K562 (cell line): ENCODE measurements around the gene KIF26B. TPM values are rescaled to one million over a fixed set of nuclear protein-coding genes. Genes with fewer than 3 reads are reported as not detected.

ENCODE experiments used
- AFF4 ChIP-seq: sonication (generic); formaldehyde crosslinking; IDR thresholded peaks from 2 replicates; pipeline ENCODE4 v1.8.0; 2023; ENCODE audit warnings: mild to moderate bottlenecking, missing genetic modification reagents
- ARID1B ChIP-seq: fragments of 450-650 bp; IDR thresholded peaks from 2 replicates; pipeline ENCODE4 v1.6.1; 2016; ENCODE audit warnings: antibody characterized with exemption, mild to moderate bottlenecking, inconsistent platforms
- ARID2 ChIP-seq: fragments of 450-650 bp; IDR thresholded peaks from 2 replicates; pipeline ENCODE4 v1.6.1; 2017; ENCODE audit warnings: antibody characterized with exemption, mild to moderate bottlenecking
- GABPB2 ChIP-seq: fragments of 250-450 bp; sonication (Bioruptor Pico); conservative IDR thresholded peaks from 2 replicates; pipeline ENCODE4 v1.5.1; 2021; ENCODE audit warnings: mild to moderate bottlenecking
- HDAC3 ChIP-seq: fragments of 450-650 bp; IDR thresholded peaks from 2 replicates; pipeline ENCODE4 v1.6.1; 2018; ENCODE audit warnings: borderline replicate concordance, mild to moderate bottlenecking, moderate library complexity; ENCODE audit not compliant: partially characterized antibody
- MCM3 ChIP-seq: fragments of 450-650 bp; IDR thresholded peaks from 2 replicates; pipeline ENCODE4 v1.6.1; 2016
- NEUROD1 ChIP-seq: fragments of 150-350 bp; IDR thresholded peaks from 2 replicates; pipeline ENCODE4 v1.6.1; 2014; ENCODE audit warnings: borderline replicate concordance, low read length, low read depth; ENCODE audit not compliant: partially characterized antibody
- NFRKB ChIP-seq: fragments of 450-650 bp; IDR thresholded peaks from 2 replicates; pipeline ENCODE4 v1.6.1; 2016; ENCODE audit warnings: low read depth
- REST ChIP-seq, 2 experiments: fragments of 450-650 bp; formaldehyde crosslinking in 1 of 2; IDR thresholded peaks; 2 replicates each; pipeline versions ENCODE4 v1.4.0 to v1.6.1; 2014 to 2020; ENCODE audit warnings: mild to moderate bottlenecking in 2 of 2, borderline replicate concordance in 1 of 2, low read depth in 1 of 2
- SMAD2 ChIP-seq: fragments of 150-350 bp; IDR thresholded peaks from 2 replicates; pipeline ENCODE4 v1.6.1; 2014; ENCODE audit warnings: low read depth, mild to moderate bottlenecking, low read length
- SMARCA5 ChIP-seq: fragments of 450-650 bp; IDR thresholded peaks from 2 replicates; pipeline ENCODE4 v1.6.1; 2016
- SNAPC5 ChIP-seq: fragments of 250-450 bp; sonication (Bioruptor Pico); IDR thresholded peaks from 2 replicates; pipeline ENCODE4 v1.8.0; 2021; ENCODE audit warnings: moderate library complexity, mild to moderate bottlenecking, inconsistent platforms
- SUPT5H ChIP-seq: fragments of 450-650 bp; IDR thresholded peaks from 2 replicates; pipeline ENCODE4 v1.6.1; 2016
- ZC3H4 ChIP-seq: sonication (generic); formaldehyde crosslinking; IDR thresholded peaks from 2 replicates; pipeline ENCODE4 v1.9.0; 2021; ENCODE audit warnings: missing genetic modification reagents, borderline replicate concordance
- ZNF143 ChIP-seq: sonication (generic); formaldehyde crosslinking; IDR thresholded peaks from 2 replicates; pipeline ENCODE4 v1.9.0; 2022; ENCODE audit warnings: mild to moderate bottlenecking, missing genetic modification reagents
- ZNF3 ChIP-seq: fragments of 250-450 bp; sonication (Bioruptor Pico); IDR thresholded peaks from 2 replicates; pipeline ENCODE4 v1.5.0; 2021; ENCODE audit warnings: mild to moderate bottlenecking, moderate library complexity
- ZNF766 ChIP-seq: fragments of 200-800 bp; sonication (Bioruptor generic); conservative IDR thresholded peaks from 2 replicates; pipeline ENCODE4 v1.6.1; 2016; ENCODE audit warnings: missing genetic modification characterization, missing compliant biosample characterization
- ZZZ3 ChIP-seq: fragments of 450-650 bp; IDR thresholded peaks from 2 replicates; pipeline ENCODE4 v1.6.1; 2016; ENCODE audit warnings: antibody characterized with exemption, mild to moderate bottlenecking, moderate library complexity
- polyA plus RNA-seq, 8 experiments: library from polyadenylated mRNA; depleted of rRNA in 4 of 8; stranded (reverse) in 5 of 8; unstranded in 3 of 8; fragments of >200 nt; fragmentation: Nextera tagmentation in 2 of 8; fragmentation: Illumina TruSeq in 1 of 8; extraction: Ambion mirVana in 2 of 8; extraction: Trizol in 1 of 8; gene quantifications; 2 replicates each; pipeline versions ENCODE4 v1.2.1 to v1.2.3, GENCODE V29; 2011 to 2014; ENCODE audit warnings: inconsistent platforms in 1 of 8, missing spikeins in 1 of 8
- total RNA-seq, 7 experiments: library from RNA; depleted of rRNA in 6 of 7; stranded (reverse); fragments of >200 nt in 6 of 7; fragmentation: Illumina TruSeq in 2 of 7; extraction: Trizol in 2 of 7; gene quantifications; 2 replicates each; pipeline versions ENCODE4 v1.2.1 to v1.2.3, GENCODE V29; 2011 to 2021; ENCODE audit warnings: low replicate concordance in 1 of 7

The KIF26B gene
- total and polyA plus RNA-seq, 9 of the 15 experiments (the other 6 are each of a cell fraction or from before 2014, with no cell fraction given) = 0.02 to 0.08 (median 0.03) TPM; not detected in 6

- TF ChIP-seq REST (IDR thresholded peaks at IDR 0.05; ENCODE audit: borderline replicate concordance) = no peak
- no peak for TF ChIP-seq REST (CRISPR knock-in tag; IDR thresholded peaks at IDR 0.05; ENCODE audit: low read depth)
- no peak for TF ChIP-seq GABPB2 (CRISPR knock-in tag)
- peak; percentile 57; the same call in 1 of the 2 replicates for TF ChIP-seq SMARCA5
- TF ChIP-seq SMAD2 = no peak
- 0 out of 2 replicates have a peak, but pooled peaks have one; percentile 70 for TF ChIP-seq AFF4 (CRISPR knock-in tag)
- TF ChIP-seq ARID2 = no peak
- TF ChIP-seq ZC3H4 = no peak
- no peak for TF ChIP-seq ZZZ3
- TF ChIP-seq NFRKB = no peak
- TF ChIP-seq NEUROD1 = peak; percentile 42
- no peak for TF ChIP-seq HDAC3
- peak; percentile 55; the same call in 1 of the 2 replicates for TF ChIP-seq SUPT5H
- TF ChIP-seq ARID1B = no peak
- no peak for TF ChIP-seq ZNF143
- TF ChIP-seq MCM3 = no peak
- TF ChIP-seq SNAPC5 (CRISPR knock-in tag) = no peak
- TF ChIP-seq ZNF766 (CRISPR knock-in tag) = peak; percentile 92
- no peak for TF ChIP-seq ZNF3 (CRISPR knock-in tag)
These were observed 190.6 kb downstream of the KIF26B start (continued) for GRCh38 chr1:245345191-245345884.
